Panc1 (cell line): ENCODE data around the gene H2AZ2. TPM values are rescaled to one million over a fixed set of nuclear protein-coding genes. Genes with fewer than 3 reads are reported as not detected.
A peak's percentile ranks its signal among the peaks of the same experiment; 100 is the strongest.

Experiments used
- ATAC-seq: fragments of 200-7000 bp; cut with Tn5 transposase; 2 replicates; pipeline ENCODE4 v1.9.1; 2020; ENCODE audit warnings: mild to moderate bottlenecking, moderate library complexity
- BruUV-seq: library from RNA; stranded (reverse); fragments of 400-500 nt; replicated peaks from 2 replicates; lab custom pipeline; 2021; lab: Mats Ljungman, UMichigan
- CTCF ChIA-PET: fragments of 300-600 bp; sonication (Branson Sonifier 250); formaldehyde crosslinking; loops from one replicate; lab custom pipeline; 2022; ENCODE audit warnings: antibody characterized with exemption; lab: Charles Lee
- POLR2A ChIA-PET: fragments of 300-600 bp; sonication (Branson Sonifier 250); formaldehyde crosslinking; loops from one replicate; lab custom pipeline; 2022; ENCODE audit warnings: antibody characterized with exemption; lab: Charles Lee
- DNase-seq: peaks from one replicate; pipeline ENCODE4 v3.0.0-alpha.2; 2010; ENCODE audit warnings: low read depth, low spot score
- H3K27ac ChIP-seq: 2 replicates; pipeline ENCODE4 v1.5.1; 2011; ENCODE audit warnings: mild to moderate bottlenecking, low read length, inconsistent platforms
- H3K27me3 ChIP-seq: fragments of 200-500 bp; sonication (Bioruptor generic); 2 replicates; pipeline ENCODE4 v1.6.0; 2014; ENCODE audit warnings: low read length, inconsistent platforms; ENCODE audit not compliant: control insufficient read depth, insufficient read depth
- H3K36me3 ChIP-seq: fragments of 200-500 bp; sonication (Bioruptor generic); 2 replicates; pipeline ENCODE4 v1.5.1; 2014; ENCODE audit warnings: inconsistent platforms, mild to moderate bottlenecking, low read length, moderate library complexity; ENCODE audit not compliant: control insufficient read depth, insufficient read depth
- H3K4me1 ChIP-seq: 2 replicates; pipeline ENCODE4 v1.5.1; 2011; ENCODE audit warnings: inconsistent platforms, mild to moderate bottlenecking, low read length, moderate library complexity; ENCODE audit not compliant: control insufficient read depth, insufficient read depth
- H3K4me3 ChIP-seq, 2 experiments: 2 replicates each; pipeline ENCODE4 v1.5.1; 2011 to 2012; ENCODE audit warnings: low read depth in 2 of 2, low read length in 2 of 2, mild to moderate bottlenecking in 2 of 2, inconsistent platforms in 1 of 2, moderate library complexity in 1 of 2
- H3K9me3 ChIP-seq: fragments of 200-500 bp; sonication (Bioruptor generic); 2 replicates; pipeline ENCODE4 v1.5.1; 2014; ENCODE audit warnings: low read depth, mild to moderate bottlenecking, inconsistent platforms, low read length, moderate library complexity; ENCODE audit not compliant: control insufficient read depth, insufficient read depth
- CTCF ChIP-seq: fragments of 450-650 bp; IDR thresholded peaks from 2 replicates; pipeline ENCODE4 v1.5.1; 2017; ENCODE audit warnings: mild to moderate bottlenecking
- POLR2AphosphoS5 ChIP-seq: IDR thresholded peaks from 2 replicates; pipeline ENCODE4 v1.6.1; 2012; ENCODE audit warnings: mild to moderate bottlenecking, low read depth, low read length, moderate library complexity
- REST ChIP-seq, 2 experiments: IDR thresholded peaks; 2 replicates each; pipeline ENCODE4 v1.6.1; 2011 to 2012; ENCODE audit warnings: low read depth in 2 of 2, control low read depth in 1 of 2, low read length in 1 of 2, mild to moderate bottlenecking in 1 of 2, moderate library complexity in 1 of 2; ENCODE audit not compliant: insufficient read depth in 1 of 2
- SIN3A ChIP-seq: IDR thresholded peaks from 2 replicates; pipeline ENCODE4 v1.6.1; 2012; ENCODE audit warnings: low read depth, mild to moderate bottlenecking, low read length, moderate library complexity, borderline replicate concordance; ENCODE audit not compliant: insufficient read depth
- TCF7L2 ChIP-seq: IDR thresholded peaks from 2 replicates; pipeline ENCODE4 v1.6.1; 2011; ENCODE audit warnings: mild to moderate bottlenecking, low read depth, low read length, inconsistent platforms
- in situ Hi-C: cut with HindIII; loops from 2 replicates; pipeline ENCODE4 v1.10.0; 2016; ENCODE audit warnings: low sequenced_read_pairs, low pct_unique_long_range_greater_than_20kb
- intact Hi-C: fragments of 100-400 bp; cut with micrococcal nuclease; formaldehyde crosslinking; loops from one replicate; pipeline ENCODE4 v1.10.0; 2022; ENCODE audit not compliant: unreplicated experiment
- total RNA-seq: library from RNA; stranded (reverse); gene quantifications from one replicate; pipeline ENCODE4 v1.2.1, GENCODE V29; 2021; ENCODE audit not compliant: unreplicated experiment

H2AZ2 gene
- total RNA-seq, 1 experiment from 2014 or later = 319 TPM

- ATAC-seq (peak; percentile 29; the same call in 1 of the 2 replicates), DNase-seq (peak; percentile 83)
- in situ Hi-C loops (no loop called here), intact Hi-C loops (no loop called here)
- Histone ChIP-seq H3K27me3 (no peaks in the 10 kb centered on the region), H3K4me3 (no peak overlapping the region), H3K36me3 (no peaks in the 10 kb centered on the region), H3K4me1 (peaks cover 8% of the 10 kb centered on the region), H3K9me3 (no peaks in the 10 kb centered on the region), H3K27ac (no peak overlapping the region)
- TF ChIP-seq POLR2AphosphoS5 = no peak
- TF ChIP-seq TCF7L2 = no peak
- no peak for TF ChIP-seq SIN3A
- no peak for TF ChIP-seq CTCF
- TF ChIP-seq REST (IDR thresholded peaks at IDR 0.05; ENCODE audit: insufficient read depth in 1 of 2, low read depth in 2 of 2, low read length in 1 of 2) = no peak
- ChIA-PET POLR2A (interaction anchor here (1.0 kb wide), 1 partner anchor 10 kb away, joined by 4 read pairs; no protein-coding TSS in a partner anchor), CTCF (no interaction called here)
- BruUV-seq = no TSS peak
These were observed 38.9 kb downstream of the H2AZ2 start for GRCh38 chr7:44808914-44809393.

- ATAC-seq = peak; percentile 15
- CTCF ChIA-PET = no interaction called here
- no peak overlapping the region for H3K27ac ChIP-seq
These were observed 41.9 kb downstream of the H2AZ2 start for GRCh38 chr7:44805950-44806349.

More at GRCh38 chr7:44805950-44806349, 41.9 kb downstream of the H2AZ2 start:
- no peaks in the 10 kb centered on the region for H3K9me3 ChIP-seq
- POLR2A ChIA-PET = interaction anchor here (0.6 to 1.0 kb wide), 3 partner anchors 9 to 178 kb away, joined by 7 to 19 read pairs (median 13); no protein-coding TSS in a partner anchor
- H3K4me1 ChIP-seq = peaks cover 12% of the 10 kb centered on the region
- peaks cover 17% of the 10 kb centered on the region for H3K36me3 ChIP-seq
- no peak overlapping the region for H3K4me3 ChIP-seq
- in situ Hi-C loops (no loop called here), intact Hi-C loops (no loop called here)
- H3K27me3 ChIP-seq = no peaks in the 10 kb centered on the region
- no TSS peak for BruUV-seq
- no peak for TF ChIP-seq CTCF
- no peak for TF ChIP-seq POLR2AphosphoS5
- no peak for TF ChIP-seq TCF7L2
- TF ChIP-seq SIN3A = no peak
- no peak for TF ChIP-seq REST (IDR thresholded peaks at IDR 0.05; ENCODE audit: insufficient read depth in 1 of 2, low read depth in 2 of 2, low read length in 1 of 2)
- DNase-seq = no peak
